ENCODE measurements around the gene PCDHB13. TPM values are rescaled to one million over a fixed set of nuclear protein-coding genes. Genes with fewer than 3 reads are reported as not detected.
"Not testable (repeated sequence)": the region's sequence is repeated elsewhere in the genome, so short reads cannot be mapped to it uniquely, and the experiment has no call there.

PCDHB13 gene
- total and polyA plus RNA-seq, 2 of the 4 experiments (the other 2 are of a cell fraction) = 0.18 to 0.26 TPM

DNA sequence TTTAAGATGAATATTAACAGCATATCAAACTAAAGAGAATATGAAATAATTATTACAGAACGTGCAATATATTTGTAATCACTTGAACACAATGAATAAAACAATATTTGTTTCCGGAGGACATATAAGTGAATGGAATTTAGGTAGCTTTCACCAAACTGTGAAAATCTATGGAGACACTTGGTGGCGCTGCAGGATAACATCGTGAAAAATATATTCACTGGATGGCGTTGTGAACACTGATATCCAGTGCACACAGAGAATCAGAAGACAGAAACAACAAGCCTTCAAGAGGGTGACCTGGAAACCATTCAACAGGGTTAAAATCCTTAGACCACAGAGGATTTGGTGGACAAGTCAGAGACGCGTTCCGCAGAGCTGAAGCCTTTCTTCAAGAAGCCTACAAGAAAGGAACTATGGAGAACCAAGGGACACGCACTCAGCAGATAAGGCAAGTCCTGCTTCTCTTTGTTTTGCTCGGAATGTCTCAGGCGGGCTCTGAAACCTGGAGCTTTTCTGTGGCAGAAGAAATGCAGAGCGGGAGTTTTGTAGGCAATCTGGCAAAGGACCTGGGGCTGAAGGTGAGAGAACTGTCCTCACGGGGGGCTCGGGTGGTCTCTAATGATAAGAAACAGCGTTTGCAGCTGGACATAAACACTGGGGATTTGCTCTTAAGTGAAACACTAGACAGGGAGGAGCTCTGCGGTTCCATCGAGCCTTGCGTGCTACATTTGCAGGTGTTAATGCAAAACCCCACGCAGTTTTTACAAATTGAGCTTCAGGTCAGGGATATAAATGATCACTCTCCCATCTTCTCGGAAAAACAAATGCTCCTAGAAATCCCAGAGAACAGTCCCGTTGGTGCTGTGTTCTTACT, 14.1 kb upstream of the PCDHB13 start, which contains the start of gene PCDHB11 (continued):
- TF ChIP-seq MAFK (IDR thresholded peaks at IDR 0.05; ENCODE audit: low read depth, low read length) = no peak

DNA sequence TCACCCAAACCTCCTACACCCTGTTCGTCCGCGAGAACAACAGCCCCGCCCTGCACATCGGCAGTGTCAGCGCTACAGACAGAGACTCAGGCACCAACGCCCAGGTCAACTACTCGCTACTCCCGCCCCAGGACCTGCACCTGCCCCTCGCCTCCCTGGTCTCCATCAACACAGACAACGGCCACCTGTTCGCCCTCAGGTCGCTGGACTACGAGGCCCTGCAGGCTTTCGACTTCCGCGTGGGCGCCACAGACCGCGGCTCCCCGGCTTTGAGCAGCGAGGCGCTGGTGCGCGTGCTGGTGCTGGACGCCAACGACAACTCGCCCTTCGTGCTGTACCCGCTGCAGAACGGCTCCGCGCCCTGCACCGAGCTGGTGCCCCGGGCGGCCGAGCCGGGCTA, 12.6 kb upstream of the PCDHB13 start:
- H3K56ac ChIP-seq (ENCODE audit: extremely low read depth, insufficient read depth, low read length); H3K18ac ChIP-seq (ENCODE audit: low read depth, low read length); H3K79me1 ChIP-seq (ENCODE audit: low read depth in 1 of 2, low read length in 2 of 2); H2BK15ac ChIP-seq (ENCODE audit: low read depth, low read length); H2BK20ac ChIP-seq (ENCODE audit: low read depth, low read length); H3K4ac ChIP-seq (ENCODE audit: low read depth, low read length); H2BK5ac ChIP-seq (ENCODE audit: low read depth, low read length, poor library complexity, severe bottlenecking); DNase-seq; H3K23ac ChIP-seq (ENCODE audit: low read depth, low read length); H4K8ac ChIP-seq (ENCODE audit: low read depth in 2 of 2, low read length in 2 of 2); ATAC-seq (ENCODE audit: low read depth); H3K14ac ChIP-seq (replicated peaks; ENCODE audit: low read depth, low read length); in situ Hi-C loops (cut with MboI; ENCODE audit: low sequenced_read_pairs); H3K27me3 ChIP-seq (ENCODE audit: control insufficient read depth, insufficient read depth, low read length); dilution Hi-C loops (cut with HindIII; ENCODE audit: low sequenced_read_pairs, unreplicated experiment); POLR2A ChIA-PET (ENCODE audit: unreplicated experiment); H3K4me1 ChIP-seq (ENCODE audit: control insufficient read depth, insufficient read depth, low read length); CTCF ChIA-PET; H2BK120ac ChIP-seq (ENCODE audit: low read depth, low read length); H2AK9ac ChIP-seq (replicated peaks; ENCODE audit: low read depth, low read length, poor library complexity); H3K9me1 ChIP-seq (ENCODE audit: insufficient read depth, low read length); H2AFZ ChIP-seq (replicated peaks; ENCODE audit: low read length, poor library complexity); H3K4me2 ChIP-seq (ENCODE audit: low read depth, low read length); H2AK5ac ChIP-seq (ENCODE audit: low read depth, low read length); H4K5ac ChIP-seq (ENCODE audit: low read depth, low read length); BruUV-seq (replicated peaks); H3K27ac ChIP-seq (ENCODE audit: insufficient read depth, low read length); intact Hi-C loops (cut with micrococcal nuclease); H3K4me3 ChIP-seq (ENCODE audit: insufficient read depth, low read depth, low read length); H4K91ac ChIP-seq (ENCODE audit: insufficient read depth, low read depth, low read length); H4K20me1 ChIP-seq (ENCODE audit: insufficient read depth, low read length); H3K36me3 ChIP-seq (ENCODE audit: control insufficient read depth, insufficient read depth, low read length); H3K9ac ChIP-seq (ENCODE audit: low read depth, low read length): not testable (repeated sequence)
- H3K9me3 ChIP-seq (ENCODE audit: control insufficient read depth, insufficient read depth, low read length) = peaks cover 13% of the 10 kb centered on the region
- WGBS, 2 experiments (ENCODE audit: extremely low coverage in 2 of 2, insufficient read length in 1 of 2) = 12% methylated on average over 8 of the region's 38 CpGs; no CpG with 5 or more reads in 1 of the 2 experiments

DNA sequence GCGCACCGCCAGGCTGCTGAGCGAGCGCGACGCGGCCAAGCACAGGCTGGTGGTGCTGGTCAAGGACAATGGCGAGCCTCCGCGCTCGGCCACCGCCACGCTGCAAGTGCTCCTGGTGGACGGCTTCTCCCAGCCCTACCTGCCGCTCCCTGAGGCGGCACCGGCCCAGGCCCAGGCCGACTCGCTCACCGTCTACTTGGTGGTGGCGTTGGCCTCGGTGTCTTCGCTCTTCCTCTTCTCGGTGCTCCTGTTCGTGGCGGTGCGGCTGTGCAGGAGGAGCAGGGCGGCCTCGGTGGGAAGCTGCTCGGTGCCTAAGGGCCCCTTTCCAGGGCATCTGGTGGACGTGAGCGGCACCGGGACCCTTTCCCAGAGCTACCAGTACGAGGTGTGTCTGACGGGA, 12.1 kb upstream of the PCDHB13 start:
- ATAC-seq (ENCODE audit: low read depth); H3K56ac ChIP-seq (ENCODE audit: extremely low read depth, insufficient read depth, low read length); DNase-seq; H3K14ac ChIP-seq (replicated peaks; ENCODE audit: low read depth, low read length); H3K9me1 ChIP-seq (ENCODE audit: insufficient read depth, low read length); H2AFZ ChIP-seq (replicated peaks; ENCODE audit: low read length, poor library complexity); H3K4me2 ChIP-seq (ENCODE audit: low read depth, low read length); H2AK5ac ChIP-seq (ENCODE audit: low read depth, low read length); H3K4ac ChIP-seq (ENCODE audit: low read depth, low read length); in situ Hi-C loops (cut with MboI; ENCODE audit: low sequenced_read_pairs); intact Hi-C loops (cut with micrococcal nuclease); H3K4me3 ChIP-seq (ENCODE audit: insufficient read depth, low read depth, low read length); CTCF ChIA-PET; H2BK20ac ChIP-seq (ENCODE audit: low read depth, low read length); H3K27ac ChIP-seq (ENCODE audit: insufficient read depth, low read length); H2BK120ac ChIP-seq (ENCODE audit: low read depth, low read length); BruUV-seq (replicated peaks); H2BK5ac ChIP-seq (ENCODE audit: low read depth, low read length, poor library complexity, severe bottlenecking); H4K8ac ChIP-seq (ENCODE audit: low read depth in 2 of 2, low read length in 2 of 2); H3K36me3 ChIP-seq (ENCODE audit: control insufficient read depth, insufficient read depth, low read length); H3K4me1 ChIP-seq (ENCODE audit: control insufficient read depth, insufficient read depth, low read length); H3K79me1 ChIP-seq (ENCODE audit: low read depth in 1 of 2, low read length in 2 of 2); H4K91ac ChIP-seq (ENCODE audit: insufficient read depth, low read depth, low read length); H3K18ac ChIP-seq (ENCODE audit: low read depth, low read length); H4K20me1 ChIP-seq (ENCODE audit: insufficient read depth, low read length); H3K27me3 ChIP-seq (ENCODE audit: control insufficient read depth, insufficient read depth, low read length); POLR2A ChIA-PET (ENCODE audit: unreplicated experiment); H2AK9ac ChIP-seq (replicated peaks; ENCODE audit: low read depth, low read length, poor library complexity); H4K5ac ChIP-seq (ENCODE audit: low read depth, low read length); dilution Hi-C loops (cut with HindIII; ENCODE audit: low sequenced_read_pairs, unreplicated experiment); H2BK15ac ChIP-seq (ENCODE audit: low read depth, low read length); H3K23ac ChIP-seq (ENCODE audit: low read depth, low read length); H3K9ac ChIP-seq (ENCODE audit: low read depth, low read length): not testable (repeated sequence)
- 28% methylated on average over 8 of the region's 35 CpGs; no CpG with 5 or more reads in 1 of the 2 experiments for WGBS, 2 experiments (ENCODE audit: extremely low coverage in 2 of 2, insufficient read length in 1 of 2)
- peaks cover 13% of the 10 kb centered on the region for H3K9me3 ChIP-seq (ENCODE audit: control insufficient read depth, insufficient read depth, low read length)
